Measurements from ENCODE around the gene FCHO1. TPM values are rescaled to one million over a fixed set of nuclear protein-coding genes. Genes with fewer than 3 reads are reported as not detected.

Gene FCHO1
- total RNA-seq, 1 donor from 2014 or later = 0.80 TPM

DNA sequence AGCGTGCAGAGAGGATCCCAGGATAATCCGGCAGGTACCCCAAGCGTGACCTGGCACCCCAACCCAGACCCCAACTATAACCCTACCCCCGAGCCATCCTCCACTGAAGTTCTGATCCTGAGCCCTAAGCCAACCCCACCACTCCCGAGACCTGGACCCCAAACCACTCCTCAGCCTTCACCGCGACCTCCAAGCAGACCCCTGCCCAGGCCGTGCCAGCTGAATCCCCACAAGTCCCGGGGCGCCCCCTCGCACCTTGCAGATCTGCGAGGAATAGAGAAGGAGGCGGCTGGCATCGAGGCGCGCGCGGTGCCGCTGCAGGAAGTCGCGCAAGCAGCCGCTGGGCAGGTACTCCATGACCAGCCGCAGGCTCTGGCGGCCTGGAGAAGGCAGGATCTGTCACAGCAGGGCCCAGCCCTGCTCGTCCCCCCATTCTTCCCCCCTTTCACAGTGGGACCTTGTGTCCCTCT, 80.2 kb downstream of the FCHO1 start:
- DNase-seq (ENCODE audit: low read depth) = no peak

DNA sequence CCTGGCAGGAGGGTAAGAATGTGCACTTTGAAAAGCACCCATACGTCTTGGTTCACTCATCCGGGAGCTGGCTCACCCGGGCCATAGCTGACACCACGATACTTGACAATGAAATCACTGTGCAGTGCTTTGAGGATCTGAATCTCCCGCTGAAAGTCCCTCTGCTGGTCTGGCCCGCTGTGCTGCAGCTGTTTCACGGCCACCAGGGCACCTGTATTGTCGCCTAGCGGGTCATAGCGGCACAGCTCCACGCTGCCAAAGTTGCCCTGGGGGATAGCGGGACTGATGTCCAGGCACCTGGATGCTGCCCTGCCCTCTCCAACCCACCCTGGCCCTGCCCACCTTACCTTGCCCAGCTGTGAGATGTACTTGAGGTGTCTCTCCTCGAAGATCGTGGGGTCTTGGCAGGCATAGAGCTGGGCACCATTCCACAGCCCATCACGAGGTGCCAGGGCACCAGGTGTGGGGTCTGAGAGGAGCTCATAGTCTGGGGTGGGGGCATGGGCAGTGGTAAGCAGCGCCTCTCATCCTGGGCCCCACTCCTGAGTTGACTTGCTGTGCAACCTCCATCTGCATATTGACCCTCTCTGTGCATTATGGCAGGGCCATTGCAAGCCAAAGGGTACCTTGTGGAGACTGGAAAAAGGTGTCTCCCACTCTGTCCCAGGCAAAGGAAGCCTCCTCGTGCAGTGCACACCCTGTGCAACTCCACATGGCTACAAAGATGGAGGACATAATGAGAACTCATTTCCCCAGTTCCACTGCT, 81.3 kb downstream of the FCHO1 start:
- DNase-seq (ENCODE audit: low read depth) = no peak

DNA sequence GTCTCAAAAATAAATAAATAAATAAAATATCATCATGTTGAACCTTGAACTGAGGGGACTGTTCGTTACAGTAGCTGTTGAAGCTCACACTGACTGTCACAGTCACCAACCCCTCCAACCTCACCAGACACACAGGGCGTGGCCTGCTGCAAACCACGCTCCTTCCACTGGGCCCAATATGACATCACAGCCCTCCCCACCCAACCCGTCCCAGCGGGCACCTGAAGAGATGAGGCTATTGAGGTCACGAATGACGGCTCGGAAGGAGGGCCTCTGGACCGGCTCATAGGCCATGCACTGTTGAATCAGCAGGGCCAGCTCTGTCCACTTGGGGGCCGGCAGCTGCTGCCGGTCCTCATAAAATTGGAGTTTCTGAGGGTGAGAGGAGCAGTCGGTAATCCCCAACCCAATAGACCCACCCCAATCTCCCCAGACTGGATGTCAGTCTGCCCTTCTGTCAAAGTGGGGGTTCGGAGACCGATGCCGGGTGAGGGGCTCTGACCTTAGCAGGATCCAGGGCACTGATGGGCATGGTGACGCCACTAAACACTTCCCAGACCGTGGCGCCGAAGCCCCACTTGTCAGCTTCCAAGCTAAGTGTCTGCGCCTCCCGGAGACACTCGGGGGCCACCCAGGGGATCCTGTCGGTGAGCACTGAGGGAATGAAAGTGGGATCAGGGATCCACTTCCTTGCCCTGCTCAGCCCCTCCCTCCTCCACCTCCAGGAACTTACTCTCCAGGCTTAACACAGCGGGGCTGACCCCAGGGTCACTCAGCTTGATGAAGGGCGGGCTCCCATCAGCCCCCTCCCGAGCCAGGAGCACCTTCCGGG, 83.3 kb downstream of the FCHO1 start:
- no peak for DNase-seq (ENCODE audit: low read depth)

DNA sequence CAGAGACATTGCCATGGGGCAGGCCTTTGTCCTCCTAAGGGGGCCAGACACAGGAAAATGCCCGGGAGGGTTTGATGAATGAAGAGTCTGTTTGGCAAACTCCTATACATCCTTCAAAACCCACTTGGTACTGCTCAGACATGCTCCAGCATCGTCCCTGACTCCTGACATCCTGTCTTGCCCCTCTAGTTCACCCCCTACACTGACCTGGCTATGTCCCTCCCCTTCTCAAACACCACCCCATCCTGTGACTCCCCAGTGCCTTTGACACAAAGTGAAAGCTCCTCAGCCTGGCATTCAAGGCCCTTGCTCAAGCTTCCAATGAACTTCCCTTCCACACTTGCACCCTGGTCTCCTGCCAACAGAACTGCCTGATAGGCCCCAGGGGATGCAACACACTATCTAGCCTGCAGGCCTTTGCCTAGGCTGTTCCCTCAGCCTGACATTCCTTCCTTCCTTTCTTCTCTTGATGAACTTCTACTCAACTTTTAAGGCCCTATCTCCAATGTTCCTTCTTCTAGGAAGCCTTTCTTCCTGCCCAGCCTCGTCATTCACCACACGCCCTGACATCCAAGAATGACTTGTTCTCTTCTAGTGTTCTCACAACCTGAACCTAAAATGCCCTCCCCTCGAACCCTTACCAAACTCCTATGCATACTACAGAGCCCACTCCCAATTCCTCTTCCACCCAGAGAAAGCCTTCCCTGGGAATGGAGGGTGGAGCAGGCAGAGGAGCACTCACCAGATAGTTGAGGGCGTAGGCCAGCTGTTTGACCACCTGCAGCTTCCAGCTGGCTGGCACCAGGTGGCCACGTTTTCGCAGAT, 84.1 kb downstream of the FCHO1 start:
- DNase-seq (ENCODE audit: low read depth) = no peak

DNA sequence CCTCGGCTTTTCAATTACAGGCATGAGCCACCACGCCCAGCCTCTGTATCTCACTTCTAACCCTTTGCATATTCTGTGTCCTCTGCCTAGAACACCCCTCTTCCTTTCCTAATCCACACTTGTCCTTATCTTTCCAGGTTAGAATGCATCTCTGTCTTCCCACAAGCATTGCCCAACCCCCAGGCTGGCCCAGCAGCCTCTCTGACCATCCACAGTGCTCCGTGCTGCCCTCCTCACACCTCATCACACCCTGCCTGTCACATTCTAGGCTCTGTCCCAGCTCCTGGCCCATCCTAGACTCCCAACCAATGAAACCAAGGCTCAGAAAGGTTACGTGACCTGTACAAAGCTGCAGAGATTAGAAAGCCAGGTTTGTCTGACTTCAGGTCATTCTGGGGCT, 85.3 kb downstream of the FCHO1 start:
- DNase-seq (ENCODE audit: low read depth) = no peak

DNA sequence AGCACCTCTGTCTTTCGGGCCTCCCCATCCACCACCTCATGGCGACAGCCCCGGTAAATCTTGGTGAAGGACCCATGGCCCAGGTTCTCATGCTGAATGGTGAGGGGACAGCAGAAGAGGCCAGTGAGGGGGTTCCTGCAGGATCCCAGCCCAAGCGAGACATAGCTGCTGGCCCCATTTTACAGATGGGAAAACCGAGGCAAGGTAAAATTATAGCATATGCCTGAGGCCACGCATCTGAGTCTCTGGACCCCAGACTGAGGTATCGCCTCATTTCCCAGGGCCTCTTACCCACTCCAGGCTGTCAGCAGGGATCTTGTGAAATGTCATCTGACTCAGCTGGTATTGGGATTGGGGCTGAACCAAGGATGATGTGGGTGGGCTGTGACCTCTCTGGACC, 86.7 kb downstream of the FCHO1 start:
- no peak for DNase-seq (ENCODE audit: low read depth)

Other genes with a start within 250 kb of the FCHO1 start
- 53.2 and 63.9 TPM in 2 replicates for gene PGLS, start 239.8 kb upstream of the FCHO1 start, total RNA-seq
- 53.9 and 75.0 TPM in 2 replicates for gene COLGALT1, start 195.8 kb upstream of the FCHO1 start, total RNA-seq
- gene UNC13A, start 63.1 kb upstream of the FCHO1 start, total RNA-seq = 0.05 TPM in 1 of 2 replicates, not detected in the other
- 18.1 and 43.3 TPM in 2 replicates for gene MAP1S, start 32.0 kb upstream of the FCHO1 start, total RNA-seq
- gene B3GNT3, start 43.7 kb downstream of the FCHO1 start, total RNA-seq = 0.80 and 6.8 TPM in 2 replicates
- not detected in 2 replicates for gene INSL3, start 70.0 kb downstream of the FCHO1 start, total RNA-seq
- gene JAK3, start 96.5 kb downstream of the FCHO1 start, total RNA-seq = 2.3 and 3.7 TPM in 2 replicates
- 517 and 1,457 TPM in 2 replicates for gene RPL18A, start 108.4 kb downstream of the FCHO1 start, total RNA-seq
- gene SLC5A5, start 120.5 kb downstream of the FCHO1 start, total RNA-seq = not detected in 2 replicates
- 25.0 and 55.6 TPM in 2 replicates for gene CCDC124, start 181.5 kb downstream of the FCHO1 start, total RNA-seq
- gene KCNN1, start 215.6 kb downstream of the FCHO1 start, total RNA-seq = 0.30 TPM in 1 of 2 replicates, not detected in the other

Data from renal cortical epithelial cell (primary cell).